ENCODE results near the gene UNC13C. TPM values are rescaled to one million over a fixed set of nuclear protein-coding genes. Genes with fewer than 3 reads are reported as not detected.

The UNC13C gene
- total and polyA plus RNA-seq, 10 of the 15 experiments (the other 5 are each of a cell fraction or from before 2014, with no cell fraction given), result 9.9 to 81.3 (median 25.0) TPM

GRCh38 chr15:54304321-54304720 lies 326.1 kb downstream of the UNC13C start:
- Histone ChIP-seq H3K4me2 (ENCODE audit: control insufficient read depth, insufficient read depth) (no peak overlapping the region), H3K4me1 (ENCODE audit: control insufficient read depth, insufficient read depth, low read length) (no peaks in the 10 kb centered on the region), H3K79me2 (ENCODE audit: control insufficient read depth, insufficient read depth, low read length) (no peaks in the 10 kb centered on the region), H4K20me1 (ENCODE audit: control insufficient read depth, insufficient read depth) (no peaks in the 10 kb centered on the region), H3K4me3 (no peak overlapping the region), H2AFZ (ENCODE audit: control insufficient read depth, low read depth, low read length) (no peak overlapping the region), H3K27me3 (replicated peaks in 1 of 2; ENCODE audit: control insufficient read depth in 2 of 2, insufficient read depth in 2 of 2, low read length in 1 of 2) (no peaks in the 10 kb centered on the region), H3K9me3 (replicated peaks; ENCODE audit: control insufficient read depth, insufficient read depth, low read length) (no peaks in the 10 kb centered on the region), H3K27ac (ENCODE audit: control insufficient read depth, insufficient read depth) (no peak overlapping the region), H3K36me3 (ENCODE audit: control insufficient read depth in 2 of 2, insufficient read depth in 2 of 2, low read length in 1 of 2) (no peaks in the 10 kb centered on the region), H3K9ac (ENCODE audit: control insufficient read depth, insufficient read depth, low read length) (no peak overlapping the region)
- ATAC-seq, result no peak
- in situ Hi-C loops (cut with MboI) (no loop called here), intact Hi-C loops (cut with micrococcal nuclease; ENCODE audit: unreplicated experiment) (no loop called here)
- ChIA-PET SMC1A (ENCODE audit: uncharacterized antibody, unreplicated experiment) (interaction anchor here (0.7 to 2.1 kb wide), 4 partner anchors 12 to 176 kb away, joined by 3 to 13 read pairs (median 6); no protein-coding TSS in a partner anchor), POLR2A (no interaction called here), CTCF (no interaction called here), RAD21 (ENCODE audit: unreplicated experiment) (interaction anchor here (1.4 kb wide), 2 partner anchors 13 to 323 kb away, joined by 4 to 5 read pairs; no protein-coding TSS in a partner anchor)
- no peak for DNase-seq (ENCODE audit: low read depth, low spot score)
- BruUV-seq (replicated peaks), result no TSS peak
- WGBS (ENCODE audit: insufficient coverage, insufficient replicate concordance, low lambda C conversion rate, missing lambda C conversion rate), result 58% methylated on average over 3 of the region's 3 CpGs
- TF ChIP-seq MEF2B (IDR thresholded peaks at IDR 0.05; ENCODE audit: partially characterized antibody, poor library complexity, severe bottlenecking), result no peak
- no peak for TF ChIP-seq MAX (IDR thresholded peaks at IDR 0.05; ENCODE audit: low read depth, low read length)
- no peak for TF ChIP-seq MTA3 (IDR thresholded peaks at IDR 0.05; ENCODE audit: borderline replicate concordance, low read length)
- no peak for TF ChIP-seq YY1 (IDR thresholded peaks at IDR 0.05; ENCODE audit: low read depth, low read length)
- TF ChIP-seq MEF2A (IDR thresholded peaks at IDR 0.05; ENCODE audit: insufficient read depth, low read depth, low read length), result no peak
- TF ChIP-seq NFXL1 (IDR thresholded peaks at IDR 0.05; ENCODE audit: borderline replicate concordance), result no peak
- TF ChIP-seq, protein P1, sequence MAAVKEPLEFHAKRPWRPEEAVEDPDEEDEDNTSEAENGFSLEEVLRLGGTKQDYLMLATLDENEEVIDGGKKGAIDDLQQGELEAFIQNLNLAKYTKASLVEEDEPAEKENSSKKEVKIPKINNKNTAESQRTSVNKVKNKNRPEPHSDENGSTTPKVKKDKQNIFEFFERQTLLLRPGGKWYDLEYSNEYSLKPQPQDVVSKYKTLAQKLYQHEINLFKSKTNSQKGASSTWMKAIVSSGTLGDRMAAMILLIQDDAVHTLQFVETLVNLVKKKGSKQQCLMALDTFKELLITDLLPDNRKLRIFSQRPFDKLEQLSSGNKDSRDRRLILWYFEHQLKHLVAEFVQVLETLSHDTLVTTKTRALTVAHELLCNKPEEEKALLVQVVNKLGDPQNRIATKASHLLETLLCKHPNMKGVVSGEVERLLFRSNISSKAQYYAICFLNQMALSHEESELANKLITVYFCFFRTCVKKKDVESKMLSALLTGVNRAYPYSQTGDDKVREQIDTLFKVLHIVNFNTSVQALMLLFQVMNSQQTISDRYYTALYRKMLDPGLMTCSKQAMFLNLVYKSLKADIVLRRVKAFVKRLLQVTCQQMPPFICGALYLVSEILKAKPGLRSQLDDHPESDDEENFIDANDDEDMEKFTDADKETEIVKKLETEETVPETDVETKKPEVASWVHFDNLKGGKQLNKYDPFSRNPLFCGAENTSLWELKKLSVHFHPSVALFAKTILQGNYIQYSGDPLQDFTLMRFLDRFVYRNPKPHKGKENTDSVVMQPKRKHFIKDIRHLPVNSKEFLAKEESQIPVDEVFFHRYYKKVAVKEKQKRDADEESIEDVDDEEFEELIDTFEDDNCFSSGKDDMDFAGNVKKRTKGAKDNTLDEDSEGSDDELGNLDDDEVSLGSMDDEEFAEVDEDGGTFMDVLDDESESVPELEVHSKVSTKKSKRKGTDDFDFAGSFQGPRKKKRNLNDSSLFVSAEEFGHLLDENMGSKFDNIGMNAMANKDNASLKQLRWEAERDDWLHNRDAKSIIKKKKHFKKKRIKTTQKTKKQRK (IDR thresholded peaks at IDR 0.05; ENCODE audit: low read depth, low read length), result no peak
- TF ChIP-seq E2F4 (IDR thresholded peaks at IDR 0.05; ENCODE audit: low read depth, low read length), result no peak
- no peak for TF ChIP-seq CBX3 (IDR thresholded peaks at IDR 0.05; ENCODE audit: borderline replicate concordance, low read depth)
- TF ChIP-seq, protein P2, sequence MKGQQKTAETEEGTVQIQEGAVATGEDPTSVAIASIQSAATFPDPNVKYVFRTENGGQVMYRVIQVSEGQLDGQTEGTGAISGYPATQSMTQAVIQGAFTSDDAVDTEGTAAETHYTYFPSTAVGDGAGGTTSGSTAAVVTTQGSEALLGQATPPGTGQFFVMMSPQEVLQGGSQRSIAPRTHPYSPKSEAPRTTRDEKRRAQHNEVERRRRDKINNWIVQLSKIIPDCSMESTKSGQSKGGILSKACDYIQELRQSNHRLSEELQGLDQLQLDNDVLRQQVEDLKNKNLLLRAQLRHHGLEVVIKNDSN (IDR thresholded peaks at IDR 0.05; ENCODE audit: borderline replicate concordance, extremely low read length, insufficient read depth, low read depth, low read length), result no peak
- TF ChIP-seq PAX8 (IDR thresholded peaks at IDR 0.05), result no peak
- no peak for TF ChIP-seq ZNF622 (IDR thresholded peaks at IDR 0.05)
- TF ChIP-seq RB1 (IDR thresholded peaks at IDR 0.05; ENCODE audit: borderline replicate concordance), result no peak
- TF ChIP-seq CHD2 (IDR thresholded peaks at IDR 0.05; ENCODE audit: borderline replicate concordance, low read depth, low read length), result no peak
- no peak for TF ChIP-seq RAD51 (IDR thresholded peaks at IDR 0.05)
- no peak for TF ChIP-seq ZBTB33 (IDR thresholded peaks at IDR 0.05)
- TF ChIP-seq ZNF24 (IDR thresholded peaks at IDR 0.05), result no peak
- no peak for TF ChIP-seq POLR2A (IDR thresholded peaks at IDR 0.05; ENCODE audit: low read depth, low read length)
- TF ChIP-seq CREB1 (IDR thresholded peaks at IDR 0.05; ENCODE audit: low read depth), result no peak
- TF ChIP-seq RFX5 (IDR thresholded peaks at IDR 0.05; ENCODE audit: low read depth, low read length), result no peak
- FAIRE-seq, result no peak

Measured in GM12878 (cell line).